B cell (primary cell): ENCODE data around the gene ALDH1B1.

Source experiments
- EZH2 ChIP-seq: IDR thresholded peaks from 2 replicates; pipeline ENCODE4 v1.6.1; 2012; ENCODE audit warnings: borderline replicate concordance, low read depth, mild to moderate bottlenecking, moderate library complexity, low read length; ENCODE audit not compliant: insufficient read depth, poor library complexity, severe bottlenecking
- TF ChIP-seq, protein P1 (sequence below): fragments of 200-600 bp; IDR thresholded peaks from one replicate; pipeline ENCODE4 v1.8.0; 2022; ENCODE audit warnings: antibody characterized with exemption, mild to moderate bottlenecking

GRCh38 chr9:38387751-38388150, 4.8 kb upstream of the ALDH1B1 start:
- TF ChIP-seq, protein P1, sequence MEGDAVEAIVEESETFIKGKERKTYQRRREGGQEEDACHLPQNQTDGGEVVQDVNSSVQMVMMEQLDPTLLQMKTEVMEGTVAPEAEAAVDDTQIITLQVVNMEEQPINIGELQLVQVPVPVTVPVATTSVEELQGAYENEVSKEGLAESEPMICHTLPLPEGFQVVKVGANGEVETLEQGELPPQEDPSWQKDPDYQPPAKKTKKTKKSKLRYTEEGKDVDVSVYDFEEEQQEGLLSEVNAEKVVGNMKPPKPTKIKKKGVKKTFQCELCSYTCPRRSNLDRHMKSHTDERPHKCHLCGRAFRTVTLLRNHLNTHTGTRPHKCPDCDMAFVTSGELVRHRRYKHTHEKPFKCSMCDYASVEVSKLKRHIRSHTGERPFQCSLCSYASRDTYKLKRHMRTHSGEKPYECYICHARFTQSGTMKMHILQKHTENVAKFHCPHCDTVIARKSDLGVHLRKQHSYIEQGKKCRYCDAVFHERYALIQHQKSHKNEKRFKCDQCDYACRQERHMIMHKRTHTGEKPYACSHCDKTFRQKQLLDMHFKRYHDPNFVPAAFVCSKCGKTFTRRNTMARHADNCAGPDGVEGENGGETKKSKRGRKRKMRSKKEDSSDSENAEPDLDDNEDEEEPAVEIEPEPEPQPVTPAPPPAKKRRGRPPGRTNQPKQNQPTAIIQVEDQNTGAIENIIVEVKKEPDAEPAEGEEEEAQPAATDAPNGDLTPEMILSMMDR = no peak
- TF ChIP-seq EZH2 = no peak
